SK-N-SH (cell line): Measurements from ENCODE around the gene NAXE. TPM values are rescaled to one million over a fixed set of nuclear protein-coding genes. Genes with fewer than 3 reads are reported as not detected.

Experiments used
- CTCF ChIA-PET: fragments of 300-600, 350-600 bp; formaldehyde crosslinking; extraction: SDS; loops from one replicate; lab custom pipeline; 2021; lab: Yijun Ruan, JAX
- POLR2A ChIA-PET: fragments of 350-600 bp; sonication (Branson Sonifier 250); formaldehyde crosslinking; extraction: SDS; loops from one replicate; lab custom pipeline; 2020; ENCODE audit warnings: antibody characterized with exemption, inconsistent platforms; lab: Yijun Ruan, JAX
- DNase-seq: peaks from one replicate; pipeline ENCODE4 v3.0.0; 2012
- H2AFZ ChIP-seq: fragments of 200-600 bp; sonication (generic); 2 replicates; pipeline ENCODE4 v1.8.1; 2016; ENCODE audit warnings: antibody characterized with exemption, mild to moderate bottlenecking, low read depth
- H3F3A ChIP-seq: fragments of 200-600 bp; sonication (generic); replicated peaks from 2 replicates; pipeline ENCODE3; 2016; ENCODE audit warnings: antibody characterized with exemption, mild to moderate bottlenecking; ENCODE audit not compliant: insufficient read depth
- H3K27ac ChIP-seq, 2 experiments: fragments of 200-500 bp in 1 of 2; fragments of 200-600 bp in 1 of 2; sonication (Bioruptor generic) in 1 of 2; sonication (generic), shearing (Covaris generic) in 1 of 2; 2 replicates each; pipeline versions ENCODE4 v1.5.1 to v1.6.1; 2014 to 2016; ENCODE audit warnings: low read depth in 2 of 2, inconsistent platforms in 1 of 2, low read length in 1 of 2, mild to moderate bottlenecking in 1 of 2, mixed read lengths in 1 of 2
- H3K27me3 ChIP-seq: fragments of 200-600 bp; sonication (generic), shearing (Covaris generic); 2 replicates; pipeline ENCODE4 v1.6.1; 2016; ENCODE audit warnings: mixed run types; ENCODE audit not compliant: insufficient read depth
- H3K36me3 ChIP-seq, 2 experiments: fragments of 200-500 bp in 1 of 2; fragments of 200-600 bp in 1 of 2; sonication (Bioruptor generic) in 1 of 2; sonication (generic) in 1 of 2; replicated peaks in 1 of 2; 2 replicates each; pipeline versions ENCODE3 to v1.5.1; 2014 to 2016; ENCODE audit warnings: low read length in 1 of 2, mild to moderate bottlenecking in 1 of 2; ENCODE audit not compliant: insufficient read depth in 2 of 2, control insufficient read depth in 1 of 2
- H3K4me1 ChIP-seq, 2 experiments: fragments of 200-500 bp in 1 of 2; fragments of 200-600 bp in 1 of 2; sonication (Bioruptor generic) in 1 of 2; sonication (generic), shearing (Covaris generic) in 1 of 2; 2 replicates each; pipeline versions ENCODE4 v1.5.1 to v1.6.1; 2014 to 2016; ENCODE audit warnings: low read depth in 1 of 2, low read length in 1 of 2, mixed run types in 1 of 2; ENCODE audit not compliant: insufficient read depth in 2 of 2, control insufficient read depth in 1 of 2
- H3K4me2 ChIP-seq: fragments of 200-600 bp; sonication (generic), shearing (Covaris generic); 2 replicates; pipeline ENCODE4 v1.6.1; 2017; ENCODE audit warnings: mixed run types
- H3K4me3 ChIP-seq, 2 experiments: fragments of 200-500 bp in 1 of 2; fragments of 200-600 bp in 1 of 2; sonication (Bioruptor generic) in 1 of 2; sonication (generic), shearing (Covaris generic) in 1 of 2; 2 replicates each; pipeline versions ENCODE4 v1.5.1 to v1.8.1; 2014 to 2016; ENCODE audit warnings: low read depth in 2 of 2, inconsistent platforms in 1 of 2, low read length in 1 of 2, mild to moderate bottlenecking in 1 of 2, mixed read lengths in 1 of 2, moderate library complexity in 1 of 2
- H3K79me2 ChIP-seq: fragments of 200-600 bp; sonication (generic); 2 replicates; pipeline ENCODE4 v1.8.1; 2017; ENCODE audit warnings: mild to moderate bottlenecking; ENCODE audit not compliant: insufficient read depth
- H3K9ac ChIP-seq: fragments of 200-600 bp; sonication (generic); 2 replicates; pipeline ENCODE4 v1.6.1; 2017; ENCODE audit warnings: mixed run types
- H3K9me2 ChIP-seq: fragments of 200-600 bp; sonication (generic); 2 replicates; pipeline ENCODE4 v1.6.1; 2017; ENCODE audit warnings: mixed run types
- H3K9me3 ChIP-seq: fragments of 200-600 bp; sonication (generic); 2 replicates; pipeline ENCODE4 v1.6.1; 2017; ENCODE audit warnings: mixed run types, mild to moderate bottlenecking, moderate library complexity
- H4K20me1 ChIP-seq: fragments of 200-600 bp; sonication (generic); 2 replicates; pipeline ENCODE4 v1.6.1; 2017; ENCODE audit warnings: mild to moderate bottlenecking, mixed run types; ENCODE audit not compliant: insufficient read depth
- CTCF ChIP-seq: fragments of 200-600 bp; sonication (generic); IDR thresholded peaks from 2 replicates; pipeline ENCODE4 v1.6.1; 2017; ENCODE audit warnings: antibody characterized with exemption, mild to moderate bottlenecking, moderate library complexity
- ELF1 ChIP-seq: IDR thresholded peaks from 2 replicates; pipeline ENCODE4 v1.4.0; 2012
- EP300 ChIP-seq, 2 experiments: IDR thresholded peaks; 2 replicates each; pipeline versions ENCODE4 v1.4.0 to v1.6.1; 2012; ENCODE audit warnings: borderline replicate concordance in 1 of 2, low read depth in 1 of 2, low read length in 1 of 2
- EZH2phosphoT487 ChIP-seq: fragments of 200-600 bp; sonication (generic); IDR thresholded peaks from 2 replicates; pipeline ENCODE4 v1.6.1; 2017; ENCODE audit warnings: low read depth, mixed run types, mild to moderate bottlenecking, antibody characterized with exemption, moderate library complexity, borderline replicate concordance
- FOSL2 ChIP-seq: IDR thresholded peaks from 2 replicates; pipeline ENCODE4 v1.4.0; 2012; ENCODE audit warnings: low read depth, mild to moderate bottlenecking, moderate library complexity, borderline replicate concordance
- FOXM1 ChIP-seq: IDR thresholded peaks from 2 replicates; pipeline ENCODE4 v1.4.0; 2012; ENCODE audit warnings: low read depth, mild to moderate bottlenecking
- IRF3 ChIP-seq: fragments of 150-350 bp; IDR thresholded peaks from 2 replicates; pipeline ENCODE4 v1.6.1; 2016; ENCODE audit warnings: mild to moderate bottlenecking, low read depth, low read length
- JUND ChIP-seq: IDR thresholded peaks from 2 replicates; pipeline ENCODE4 v1.4.0; 2012
- MEF2A ChIP-seq: IDR thresholded peaks from 2 replicates; pipeline ENCODE4 v1.4.0; 2012; ENCODE audit warnings: low read depth, borderline replicate concordance
- NRF1 ChIP-seq: IDR thresholded peaks from 2 replicates; pipeline ENCODE4 v1.6.1; 2012; ENCODE audit warnings: low read depth, mild to moderate bottlenecking, low read length
- RCOR1 ChIP-seq: fragments of 150-350 bp; IDR thresholded peaks from 2 replicates; pipeline ENCODE4 v1.6.1; 2017; ENCODE audit warnings: antibody characterized with exemption, low read length
- REST ChIP-seq: IDR thresholded peaks from 2 replicates; pipeline ENCODE4 v1.6.1; 2012; ENCODE audit warnings: mild to moderate bottlenecking, low read depth, low read length, moderate library complexity
- RFX5 ChIP-seq: IDR thresholded peaks from 2 replicates; pipeline ENCODE4 v1.6.1; 2012; ENCODE audit warnings: mild to moderate bottlenecking, improper control_type of control experiment, low read length
- RXRA ChIP-seq: IDR thresholded peaks from 2 replicates; pipeline ENCODE4 v1.4.0; 2012; ENCODE audit warnings: low read depth, mild to moderate bottlenecking, borderline replicate concordance
- USF1 ChIP-seq: IDR thresholded peaks from 2 replicates; pipeline ENCODE4 v1.4.0; 2012; ENCODE audit warnings: low read depth, borderline replicate concordance
- USF2 ChIP-seq: fragments of 150-350 bp; IDR thresholded peaks from 2 replicates; pipeline ENCODE4 v1.6.1; 2017; ENCODE audit warnings: antibody characterized with exemption, low read length, low read depth, borderline replicate concordance
- YY1 ChIP-seq: IDR thresholded peaks from 2 replicates; pipeline ENCODE4 v1.4.0; 2012; ENCODE audit warnings: low read depth, mild to moderate bottlenecking
- WGBS: methylation state at CpG from one replicate; pipeline ENCODE4 v1.1.6; 2017; ENCODE audit warnings: low lambda C conversion rate; 5-methylcytosine and 5-hydroxymethylcytosine counted together
- polyA plus RNA-seq, 3 experiments: library from polyadenylated mRNA; depleted of rRNA; stranded (reverse); fragments of >200 nt; gene quantifications; 2 replicates each; pipeline ENCODE4 v1.2.3, GENCODE V29; 2012

Gene NAXE
- polyA plus RNA-seq, 1 of the 3 experiments (the other 2 are of a cell fraction): 98.4 TPM

GRCh38 chr1:156572663-156573018 lies 18.9 kb upstream of the NAXE start:
- Histone ChIP-seq H4K20me1 (peaks cover 4% of the 10 kb centered on the region; the same call in 1 of the 2 replicates), H2AFZ (peak overlapping the region; percentile 75), H3K9ac (no peak overlapping the region), H3K4me1 (peaks cover 7 to 15% of the 10 kb centered on the region in 2 experiments; a peak in 3 of 4 replicates), H3F3A (peaks cover 11% of the 10 kb centered on the region), H3K9me3 (no peaks in the 10 kb centered on the region), H3K4me3 (peak overlapping the region; percentile 67 to 72), H3K27me3 (no peaks in the 10 kb centered on the region), H3K9me2 (no peaks in the 10 kb centered on the region)
- no peak for DNase-seq
- WGBS: 32% methylated on average over 8 of the region's 10 CpGs
- CTCF ChIA-PET: interaction anchor here (0.5 to 2.5 kb wide), 7 partner anchors 11 to 187 kb away, joined by 3 to 13 read pairs (median 4); no protein-coding TSS in a partner anchor
- TF ChIP-seq FOXM1 (no peak), EP300 (IDR thresholded peaks at IDR 0.05; ENCODE audit: borderline replicate concordance in 1 of 2, low read depth in 1 of 2, low read length in 1 of 2) (no peak), ELF1 (no peak), FOSL2 (no peak), NRF1 (no peak), CTCF (no peak), RXRA (no peak), YY1 (no peak), RCOR1 (no peak), MEF2A (no peak), IRF3 (no peak), USF1 (no peak), REST (no peak), RFX5 (no peak), JUND (no peak), EZH2phosphoT487 (no peak), USF2 (no peak)
- TF ChIP-seq, all 33 proteins: peak for 0
- POLR2A ChIA-PET: no interaction called here
- Histone ChIP-seq H3K36me3 (peaks cover 2 to 3% of the 10 kb centered on the region in 2 experiments), H3K79me2 (peaks cover 34% of the 10 kb centered on the region), H3K27ac (no peak overlapping the region), H3K4me2 (peak overlapping the region; percentile 83)
